ENCODE data around the gene ITPR2.

Gene ITPR2

DNA sequence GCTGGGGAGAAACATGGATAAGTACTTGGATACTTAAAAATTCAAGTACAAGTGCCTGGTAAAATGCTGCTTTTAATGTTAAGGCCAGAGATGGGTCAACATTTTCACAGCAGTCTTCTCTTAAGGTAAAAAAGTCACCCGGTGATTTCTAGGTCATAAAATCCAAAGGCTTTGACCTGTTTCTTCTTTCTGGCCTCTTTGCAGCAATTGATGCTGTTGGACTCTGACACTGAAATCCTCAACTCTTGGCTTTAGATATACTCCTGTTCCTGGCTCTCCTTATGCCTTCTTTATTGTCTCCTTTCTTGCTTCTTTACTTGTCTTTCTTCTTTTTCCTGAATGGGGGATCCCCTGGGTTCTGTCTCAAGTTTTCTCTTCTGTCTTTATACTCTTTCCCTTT lies 448.5 kb downstream of the ITPR2 start:
- CTCF ChIA-PET: interaction anchor here (1.0 to 1.1 kb wide), 3 partner anchors 11 to 30 kb away, joined by 3 to 5 read pairs (median 5); no protein-coding TSS in a partner anchor
- DNase-seq (ENCODE audit: extremely low spot score): no peak
- POLR2A ChIA-PET: no interaction called here
- TF ChIP-seq, protein P1, sequence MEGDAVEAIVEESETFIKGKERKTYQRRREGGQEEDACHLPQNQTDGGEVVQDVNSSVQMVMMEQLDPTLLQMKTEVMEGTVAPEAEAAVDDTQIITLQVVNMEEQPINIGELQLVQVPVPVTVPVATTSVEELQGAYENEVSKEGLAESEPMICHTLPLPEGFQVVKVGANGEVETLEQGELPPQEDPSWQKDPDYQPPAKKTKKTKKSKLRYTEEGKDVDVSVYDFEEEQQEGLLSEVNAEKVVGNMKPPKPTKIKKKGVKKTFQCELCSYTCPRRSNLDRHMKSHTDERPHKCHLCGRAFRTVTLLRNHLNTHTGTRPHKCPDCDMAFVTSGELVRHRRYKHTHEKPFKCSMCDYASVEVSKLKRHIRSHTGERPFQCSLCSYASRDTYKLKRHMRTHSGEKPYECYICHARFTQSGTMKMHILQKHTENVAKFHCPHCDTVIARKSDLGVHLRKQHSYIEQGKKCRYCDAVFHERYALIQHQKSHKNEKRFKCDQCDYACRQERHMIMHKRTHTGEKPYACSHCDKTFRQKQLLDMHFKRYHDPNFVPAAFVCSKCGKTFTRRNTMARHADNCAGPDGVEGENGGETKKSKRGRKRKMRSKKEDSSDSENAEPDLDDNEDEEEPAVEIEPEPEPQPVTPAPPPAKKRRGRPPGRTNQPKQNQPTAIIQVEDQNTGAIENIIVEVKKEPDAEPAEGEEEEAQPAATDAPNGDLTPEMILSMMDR (IDR thresholded peaks at IDR 0.05; ENCODE audit: control extremely low read depth, extremely low read depth, low read depth, missing control alignments): no peak

DNA sequence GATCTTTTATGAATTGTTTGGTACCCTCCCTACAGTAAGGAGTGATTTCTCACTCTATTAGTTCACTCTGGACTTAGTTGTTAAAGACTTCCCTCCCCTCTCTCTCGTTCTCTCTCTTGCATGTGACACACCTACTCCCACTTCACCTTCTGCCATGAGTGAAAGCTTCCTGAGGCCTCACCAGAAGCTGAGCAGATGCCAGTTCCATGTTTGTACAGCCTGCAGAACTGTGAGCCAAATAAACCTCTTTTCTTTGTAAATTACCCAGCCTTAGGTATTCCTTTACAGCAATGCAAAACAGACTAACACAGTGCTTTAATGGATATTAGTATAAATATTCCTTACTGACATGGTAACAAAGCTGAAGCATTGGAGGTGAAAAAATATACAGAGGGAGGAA lies 450.0 kb downstream of the ITPR2 start:
- TF ChIP-seq, protein P1 (IDR thresholded peaks at IDR 0.05; ENCODE audit: control extremely low read depth, extremely low read depth, low read depth, missing control alignments): no peak
- DNase-seq (ENCODE audit: extremely low spot score): no peak
- POLR2A ChIA-PET: no interaction called here
- CTCF ChIA-PET: interaction anchor here (1.0 kb wide), 1 partner anchor 12 kb away, joined by 3 read pairs; no protein-coding TSS in a partner anchor

DNA sequence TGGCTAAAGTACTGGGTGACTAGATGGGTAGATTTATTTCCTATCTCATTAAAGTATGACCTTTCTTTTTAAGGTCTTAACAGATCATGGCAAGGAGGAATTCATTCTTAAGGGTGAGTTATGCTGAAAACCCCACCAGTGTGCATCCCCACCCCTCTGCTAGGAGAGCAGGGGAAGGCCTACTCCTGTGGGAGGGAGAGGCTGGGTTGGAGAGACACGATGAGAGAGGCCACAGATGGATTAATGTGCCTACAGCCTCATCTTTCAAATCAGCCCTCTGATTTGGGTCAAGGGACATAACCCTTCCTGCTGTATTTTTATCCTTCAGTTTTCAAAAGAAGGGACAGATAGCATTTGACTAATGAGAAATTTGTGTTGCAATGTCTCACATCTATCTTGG lies 452.1 kb downstream of the ITPR2 start:
- ChIA-PET CTCF (no interaction called here), POLR2A (no interaction called here)

DNA sequence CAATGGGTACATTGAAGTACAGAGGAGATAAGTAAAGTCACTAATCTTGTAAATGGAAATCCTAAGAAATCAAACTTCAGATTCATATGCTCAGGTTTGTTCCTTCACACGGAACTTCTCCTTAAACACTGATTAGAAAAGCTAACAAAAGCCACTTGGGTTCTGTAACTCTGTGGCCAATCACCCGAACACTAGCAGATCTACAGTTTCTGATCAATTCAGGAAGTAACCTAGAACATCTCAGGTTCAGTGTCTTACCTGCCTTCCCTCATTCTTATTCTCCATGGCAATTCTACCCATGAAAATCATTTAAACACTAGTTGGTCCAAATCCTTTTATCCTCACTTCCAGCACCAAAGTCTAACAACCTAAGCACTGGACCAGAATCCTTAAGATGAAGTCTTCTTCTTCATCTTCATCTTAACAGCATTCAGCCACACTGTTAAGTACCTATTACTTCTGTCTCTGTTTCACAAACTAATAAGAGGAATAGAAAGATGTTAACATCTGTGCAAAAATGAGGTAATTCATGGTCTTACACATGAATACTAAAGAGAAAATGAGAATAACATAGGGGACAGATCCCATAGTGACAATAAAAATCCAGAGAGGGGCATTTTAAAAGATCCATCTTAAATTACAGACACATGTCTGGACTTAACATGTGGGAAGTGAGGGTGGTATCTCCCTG lies 453.1 kb downstream of the ITPR2 start:
- CTCF ChIA-PET: interaction anchor here (1.6 kb wide), 1 partner anchor 12 kb away, joined by 4 read pairs; no protein-coding TSS in a partner anchor
- DNase-seq (ENCODE audit: extremely low spot score): no peak
- POLR2A ChIA-PET: no interaction called here
- TF ChIP-seq, protein P1 (IDR thresholded peaks at IDR 0.05; ENCODE audit: control extremely low read depth, extremely low read depth, low read depth, missing control alignments): no peak

More for the DNA sequence above, 452.1 kb downstream of the ITPR2 start:
- TF ChIP-seq, protein P1 (IDR thresholded peaks at IDR 0.05; ENCODE audit: control extremely low read depth, extremely low read depth, low read depth, missing control alignments): no peak
- no peak for DNase-seq (ENCODE audit: extremely low spot score)

DNA sequence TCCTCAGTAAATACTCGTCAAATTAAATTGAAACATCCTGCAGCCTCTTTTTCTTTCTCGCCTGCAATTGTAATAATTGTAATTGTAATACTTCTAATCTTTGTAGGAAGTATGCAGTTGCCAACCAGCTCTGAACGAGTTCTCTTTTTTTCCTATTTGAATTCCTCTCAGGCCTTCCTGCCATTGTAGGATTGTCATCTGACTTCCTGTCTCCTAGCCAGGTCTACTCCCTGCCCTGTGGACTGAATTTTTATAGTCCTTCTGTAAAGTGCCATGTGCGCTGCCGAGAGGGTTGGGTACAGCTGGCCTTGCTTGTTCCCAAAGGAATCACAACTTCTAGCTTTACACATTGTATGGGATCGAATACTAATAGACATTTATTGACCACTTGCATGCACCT lies 454.3 kb downstream of the ITPR2 start:
- ChIA-PET POLR2A (no interaction called here), CTCF (interaction anchor here (1.2 to 1.6 kb wide), 4 partner anchors 12 to 43 kb away, joined by 3 to 4 read pairs (median 4); no protein-coding TSS in a partner anchor)
- TF ChIP-seq, protein P1 (IDR thresholded peaks at IDR 0.05; ENCODE audit: control extremely low read depth, extremely low read depth, low read depth, missing control alignments): no peak
- DNase-seq (ENCODE audit: extremely low spot score): no peak

DNA sequence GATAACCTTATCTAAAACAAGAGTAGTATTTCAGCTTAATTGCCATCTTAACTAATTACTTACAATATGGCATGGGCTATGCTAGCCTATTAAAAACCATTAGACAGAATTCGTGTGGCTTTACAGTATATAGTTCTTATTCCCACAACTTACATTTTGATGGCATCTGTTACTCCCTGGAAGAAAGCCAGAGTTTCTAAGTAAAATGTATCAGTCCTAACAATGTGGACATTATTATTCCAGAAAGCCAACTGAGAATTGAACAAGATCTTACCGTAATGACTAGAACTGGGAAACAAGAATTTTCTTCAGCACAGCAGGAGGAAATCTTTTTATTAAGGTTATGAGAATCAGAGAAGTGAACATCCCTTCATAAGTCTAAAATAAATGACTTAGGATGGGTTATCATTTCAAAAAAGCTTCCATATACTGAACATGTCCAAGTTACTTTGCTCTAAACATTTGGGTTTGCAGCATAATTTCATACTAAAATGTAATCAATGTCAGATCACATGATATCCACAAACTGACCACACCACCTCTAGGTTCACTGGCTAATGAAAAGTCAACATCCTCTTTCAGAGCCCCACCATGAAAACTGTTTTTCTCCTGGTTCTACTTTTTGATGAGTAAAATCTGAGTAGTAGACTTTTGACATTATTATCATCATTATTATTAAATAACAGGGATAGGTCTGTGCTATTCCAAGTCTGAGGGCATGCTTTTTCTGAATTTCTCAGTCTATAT lies 457.9 kb downstream of the ITPR2 start:
- ChIA-PET POLR2A (no interaction called here), CTCF (interaction anchor here (1.3 kb wide), 1 partner anchor 15 kb away, joined by 4 read pairs; no protein-coding TSS in a partner anchor)
- TF ChIP-seq, protein P1 (IDR thresholded peaks at IDR 0.05; ENCODE audit: control extremely low read depth, extremely low read depth, low read depth, missing control alignments): no peak
- no peak for DNase-seq (ENCODE audit: extremely low spot score)

All from GM10248 (cell line).